Panc1 (cell line): ENCODE results near the gene PRPF19. TPM values are rescaled to one million over a fixed set of nuclear protein-coding genes. Genes with fewer than 3 reads are reported as not detected.

ENCODE experiments used
- ATAC-seq: fragments of 200-7000 bp; cut with Tn5 transposase; 2 replicates; pipeline ENCODE4 v1.9.1; 2020; ENCODE audit warnings: mild to moderate bottlenecking, moderate library complexity
- BruUV-seq: library from RNA; stranded (reverse); fragments of 400-500 nt; replicated peaks from 2 replicates; lab custom pipeline; 2021; lab: Mats Ljungman, UMichigan
- CTCF ChIA-PET: fragments of 300-600 bp; sonication (Branson Sonifier 250); formaldehyde crosslinking; loops from one replicate; lab custom pipeline; 2022; ENCODE audit warnings: antibody characterized with exemption; lab: Charles Lee
- POLR2A ChIA-PET: fragments of 300-600 bp; sonication (Branson Sonifier 250); formaldehyde crosslinking; loops from one replicate; lab custom pipeline; 2022; ENCODE audit warnings: antibody characterized with exemption; lab: Charles Lee
- DNase-seq: peaks from one replicate; pipeline ENCODE4 v3.0.0-alpha.2; 2010; ENCODE audit warnings: low read depth, low spot score
- H3K27ac ChIP-seq: 2 replicates; pipeline ENCODE4 v1.5.1; 2011; ENCODE audit warnings: mild to moderate bottlenecking, low read length, inconsistent platforms
- H3K27me3 ChIP-seq: fragments of 200-500 bp; sonication (Bioruptor generic); 2 replicates; pipeline ENCODE4 v1.6.0; 2014; ENCODE audit warnings: low read length, inconsistent platforms; ENCODE audit not compliant: control insufficient read depth, insufficient read depth
- H3K36me3 ChIP-seq: fragments of 200-500 bp; sonication (Bioruptor generic); 2 replicates; pipeline ENCODE4 v1.5.1; 2014; ENCODE audit warnings: inconsistent platforms, mild to moderate bottlenecking, low read length, moderate library complexity; ENCODE audit not compliant: control insufficient read depth, insufficient read depth
- H3K4me1 ChIP-seq: 2 replicates; pipeline ENCODE4 v1.5.1; 2011; ENCODE audit warnings: inconsistent platforms, mild to moderate bottlenecking, low read length, moderate library complexity; ENCODE audit not compliant: control insufficient read depth, insufficient read depth
- H3K4me3 ChIP-seq, 2 experiments: 2 replicates each; pipeline ENCODE4 v1.5.1; 2011 to 2012; ENCODE audit warnings: low read depth in 2 of 2, low read length in 2 of 2, mild to moderate bottlenecking in 2 of 2, inconsistent platforms in 1 of 2, moderate library complexity in 1 of 2
- H3K9me3 ChIP-seq: fragments of 200-500 bp; sonication (Bioruptor generic); 2 replicates; pipeline ENCODE4 v1.5.1; 2014; ENCODE audit warnings: low read depth, mild to moderate bottlenecking, inconsistent platforms, low read length, moderate library complexity; ENCODE audit not compliant: control insufficient read depth, insufficient read depth
- CTCF ChIP-seq: fragments of 450-650 bp; IDR thresholded peaks from 2 replicates; pipeline ENCODE4 v1.5.1; 2017; ENCODE audit warnings: mild to moderate bottlenecking
- POLR2AphosphoS5 ChIP-seq: IDR thresholded peaks from 2 replicates; pipeline ENCODE4 v1.6.1; 2012; ENCODE audit warnings: mild to moderate bottlenecking, low read depth, low read length, moderate library complexity
- REST ChIP-seq, 2 experiments: IDR thresholded peaks; 2 replicates each; pipeline ENCODE4 v1.6.1; 2011 to 2012; ENCODE audit warnings: low read depth in 2 of 2, control low read depth in 1 of 2, low read length in 1 of 2, mild to moderate bottlenecking in 1 of 2, moderate library complexity in 1 of 2; ENCODE audit not compliant: insufficient read depth in 1 of 2
- SIN3A ChIP-seq: IDR thresholded peaks from 2 replicates; pipeline ENCODE4 v1.6.1; 2012; ENCODE audit warnings: low read depth, mild to moderate bottlenecking, low read length, moderate library complexity, borderline replicate concordance; ENCODE audit not compliant: insufficient read depth
- TCF7L2 ChIP-seq: IDR thresholded peaks from 2 replicates; pipeline ENCODE4 v1.6.1; 2011; ENCODE audit warnings: mild to moderate bottlenecking, low read depth, low read length, inconsistent platforms
- in situ Hi-C: cut with HindIII; loops from 2 replicates; pipeline ENCODE4 v1.10.0; 2016; ENCODE audit warnings: low sequenced_read_pairs, low pct_unique_long_range_greater_than_20kb
- intact Hi-C: fragments of 100-400 bp; cut with micrococcal nuclease; formaldehyde crosslinking; loops from one replicate; pipeline ENCODE4 v1.10.0; 2022; ENCODE audit not compliant: unreplicated experiment
- total RNA-seq: library from RNA; stranded (reverse); gene quantifications from one replicate; pipeline ENCODE4 v1.2.1, GENCODE V29; 2021; ENCODE audit not compliant: unreplicated experiment

The PRPF19 gene
- total RNA-seq, 1 experiment from 2014 or later, result 149 TPM

GRCh38 chr11:60954421-60954820 is 48.0 kb upstream of the PRPF19 start:
- H3K27me3 ChIP-seq, result no peaks in the 10 kb centered on the region
- H3K36me3 ChIP-seq, result no peaks in the 10 kb centered on the region
- ATAC-seq, result no peak
- H3K4me3 ChIP-seq, result no peak overlapping the region
- DNase-seq, result no peak
- intact Hi-C loops, result no loop called here
- BruUV-seq, result no TSS peak
- in situ Hi-C loops, result no loop called here
- H3K27ac ChIP-seq, result no peak overlapping the region
- TF ChIP-seq SIN3A (no peak), POLR2AphosphoS5 (no peak)
- ChIA-PET CTCF (no interaction called here), POLR2A (no interaction called here)
- no peaks in the 10 kb centered on the region for H3K9me3 ChIP-seq
- H3K4me1 ChIP-seq, result no peaks in the 10 kb centered on the region

- H3K27ac ChIP-seq, result no peak overlapping the region
- CTCF ChIA-PET, result interaction anchor here (0.6 to 0.8 kb wide), 2 partner anchors 32 to 64 kb away, joined by 3 read pairs; no protein-coding TSS in a partner anchor
- TF ChIP-seq CTCF, result no peak
- no peak for TF ChIP-seq TCF7L2
- no peak for TF ChIP-seq SIN3A
- TF ChIP-seq REST (IDR thresholded peaks at IDR 0.05; ENCODE audit: insufficient read depth in 1 of 2, low read depth in 2 of 2, low read length in 1 of 2), result no peak
- TF ChIP-seq POLR2AphosphoS5, result no peak
- POLR2A ChIA-PET, result no interaction called here
- no TSS peak for BruUV-seq
- H3K27me3 ChIP-seq, result no peaks in the 10 kb centered on the region
- no peak for DNase-seq
- H3K36me3 ChIP-seq, result no peaks in the 10 kb centered on the region
- no peak for ATAC-seq
- no peaks in the 10 kb centered on the region for H3K9me3 ChIP-seq
- H3K4me3 ChIP-seq, result no peak overlapping the region
- intact Hi-C loops (no loop called here), in situ Hi-C loops (no loop called here)
- no peaks in the 10 kb centered on the region for H3K4me1 ChIP-seq
These were observed 47.4 kb upstream of the PRPF19 start for GRCh38 chr11:60953781-60954180.

- no peaks in the 10 kb centered on the region for H3K27me3 ChIP-seq
- H3K4me3 ChIP-seq, result peak overlapping the region in 1 of 2 experiments; percentile 69; a peak in 3 of 4 replicates
- DNase-seq (no peak), ATAC-seq (no peak; the same call in 1 of the 2 replicates)
- BruUV-seq, result no TSS peak
- intact Hi-C loops (no loop called here), in situ Hi-C loops (no loop called here)
- H3K9me3 ChIP-seq, result no peaks in the 10 kb centered on the region
- ChIA-PET CTCF (interaction anchor here (0.8 kb wide), 1 partner anchor 33 kb away, joined by 3 read pairs; no protein-coding TSS in a partner anchor), POLR2A (interaction anchor here (0.6 kb wide), 1 partner anchor 27 kb away, joined by 3 read pairs; no protein-coding TSS in a partner anchor)
- no peaks in the 10 kb centered on the region for H3K4me1 ChIP-seq
- no peaks in the 10 kb centered on the region for H3K36me3 ChIP-seq
- H3K27ac ChIP-seq, result peak overlapping the region; percentile 78
- TF ChIP-seq POLR2AphosphoS5 (no peak), SIN3A (no peak), CTCF (no peak), REST (IDR thresholded peaks at IDR 0.05; ENCODE audit: insufficient read depth in 1 of 2, low read depth in 2 of 2, low read length in 1 of 2) (no peak), TCF7L2 (no peak)
These were observed 46.4 kb upstream of the PRPF19 start for GRCh38 chr11:60952742-60953170.
